Ascending aorta (tissue), 2 donors: ENCODE results near the gene PDP2. TPM values are rescaled to one million over a fixed set of nuclear protein-coding genes. Genes with fewer than 3 reads are reported as not detected.

Source experiments
- DNase-seq, 2 donors: peaks; one replicate each; pipeline ENCODE4 v3.0.0-alpha.2; 2019; ENCODE audit warnings: low spot score in 2 of 2
- H3K27ac ChIP-seq, 2 donors: fragments of 200-600 bp; sonication (generic); one replicate each; pipeline ENCODE4 v1.5.1; 2016 to 2017; ENCODE audit warnings: mild to moderate bottlenecking in 1 of 2
- H3K27me3 ChIP-seq: fragments of 200-600 bp; sonication (generic); one replicate; pipeline ENCODE4 v1.5.1; 2017
- H3K36me3 ChIP-seq, 2 donors: fragments of 200-600 bp; sonication (generic); one replicate each; pipeline ENCODE4 v1.5.1; 2016
- H3K4me1 ChIP-seq, 2 donors: fragments of 200-600 bp; sonication (generic); one replicate each; pipeline ENCODE4 v1.5.1; 2016 to 2017; ENCODE audit warnings: mild to moderate bottlenecking in 1 of 2
- H3K4me3 ChIP-seq, 2 donors: fragments of 200-600 bp; sonication (generic); one replicate each; pipeline ENCODE4 v1.5.1; 2016 to 2017; ENCODE audit warnings: mild to moderate bottlenecking in 1 of 2
- H3K9me3 ChIP-seq, 2 donors: fragments of 200-600 bp; sonication (generic); one replicate each; pipeline ENCODE4 v1.5.1; 2016
- CTCF ChIP-seq, 3 experiments: fragments of 200-600 bp in 2 of 3; fragments of 450-650 bp in 1 of 3; sonication (generic) in 2 of 3; IDR thresholded peaks; one replicate each; pipeline ENCODE4 v1.5.1; 2016 to 2019; ENCODE audit warnings: antibody characterized with exemption in 3 of 3, mild to moderate bottlenecking in 1 of 3, moderate library complexity in 1 of 3
- intact Hi-C: fragments of 100-400 bp; cut with DNase I; formaldehyde crosslinking; loops from one replicate; pipeline ENCODE4 v1.15.1; 2023
- total RNA-seq: library from RNA; depleted of rRNA; stranded (reverse); fragments of >200 nt; gene quantifications from one replicate; pipeline ENCODE4 v1.1.0, GENCODE V29; 2016

The PDP2 gene
- total RNA-seq, 1 donor from 2014 or later = 2.8 TPM

- no peak overlapping the region for H3K27ac ChIP-seq
- peaks cover 8 to 18% of the 10 kb centered on the region in 2 donors for H3K4me1 ChIP-seq
- no peak for TF ChIP-seq CTCF (IDR thresholded peaks at IDR 0.05)
- H3K4me3 ChIP-seq = no peak overlapping the region
- intact Hi-C loops = no loop called here
- H3K9me3 ChIP-seq = peaks cover 0 to 3% of the 10 kb centered on the region in 2 donors
- H3K27me3 ChIP-seq = peaks cover 15% of the 10 kb centered on the region
- DNase-seq = peak in 1 of 2 donors; percentile 24
- no peaks in the 10 kb centered on the region for H3K36me3 ChIP-seq
Measured at GRCh38 chr16:66841366-66841765, 38.9 kb upstream of the PDP2 start.

GRCh38 chr16:66842765-66843164 lies 37.5 kb upstream of the PDP2 start:
- peak in 1 of 2 donors; percentile 51 for DNase-seq
- Histone ChIP-seq H3K27ac (no peak overlapping the region), H3K4me1 (peaks cover 8 to 18% of the 10 kb centered on the region in 2 donors), H3K9me3 (peaks cover 0 to 3% of the 10 kb centered on the region in 2 donors), H3K27me3 (peaks cover 15% of the 10 kb centered on the region), H3K36me3 (no peaks in the 10 kb centered on the region), H3K4me3 (no peak overlapping the region)
- TF ChIP-seq CTCF (IDR thresholded peaks at IDR 0.05) = no peak
- intact Hi-C loops = no loop called here

GRCh38 chr16:66843191-66843590 lies 37.1 kb upstream of the PDP2 start:
- Histone ChIP-seq H3K27me3 (peaks cover 15% of the 10 kb centered on the region), H3K4me3 (no peak overlapping the region), H3K36me3 (no peaks in the 10 kb centered on the region), H3K27ac (no peak overlapping the region), H3K9me3 (peaks cover 0 to 3% of the 10 kb centered on the region in 2 donors), H3K4me1 (peaks cover 8 to 18% of the 10 kb centered on the region in 2 donors)
- intact Hi-C loops = no loop called here
- DNase-seq = peak in 1 of 2 donors; percentile 42
- TF ChIP-seq CTCF (IDR thresholded peaks at IDR 0.05) = no peak

- Histone ChIP-seq H3K27ac (no peak overlapping the region), H3K4me3 (peak overlapping the region; percentile 59), H3K36me3 (no peaks in the 10 kb centered on the region), H3K4me1 (peaks cover 8 to 18% of the 10 kb centered on the region in 2 donors), H3K9me3 (no peaks in the 10 kb centered on the region), H3K27me3 (peaks cover 15% of the 10 kb centered on the region)
- no peak for TF ChIP-seq CTCF (IDR thresholded peaks at IDR 0.05)
- peak in 1 of 2 donors; percentile 50 for DNase-seq
- intact Hi-C loops = no loop called here
Measured at GRCh38 chr16:66844009-66844341, 36.3 kb upstream of the PDP2 start.

GRCh38 chr16:66844342-66845079 lies 35.8 kb upstream of the PDP2 start, which contains the start of gene CA7:
Gene CA7 (plus strand): TSS chr16:66844414. CDS start chr16:66844488, 74 bp downstream.
- TF ChIP-seq CTCF (IDR thresholded peaks at IDR 0.05) = no peak
- Histone ChIP-seq H3K4me1 (peaks cover 8 to 18% of the 10 kb centered on the region in 2 donors), H3K36me3 (no peaks in the 10 kb centered on the region), H3K9me3 (no peaks in the 10 kb centered on the region), H3K27ac (no peak within 1 kb of the TSS), H3K27me3 (peaks cover 15% of the 10 kb centered on the region), H3K4me3 (peak within 1 kb of the TSS; percentile 59)
- DNase-seq = peak in 1 of 2 donors; percentile 54
- intact Hi-C loops = no loop called here
